MM.1S (cell line): ENCODE data around the gene LRMDA.

Experiments
- DNase-seq: peaks from one replicate; pipeline ENCODE4 v3.0.0-alpha.2; 2015
- H2AFZ ChIP-seq: fragments of 300-600 bp; sonication (generic); 2 replicates; pipeline ENCODE4 v1.6.0; 2016; ENCODE audit warnings: antibody characterized with exemption, low read length
- H3F3A ChIP-seq: fragments of 300-600 bp; sonication (generic); 2 replicates; pipeline ENCODE4 v1.6.1; 2016; ENCODE audit warnings: mild to moderate bottlenecking, antibody characterized with exemption, low read length, moderate library complexity, mixed read lengths; ENCODE audit not compliant: insufficient read depth
- H3K27ac ChIP-seq: fragments of 300-600 bp; sonication (generic); 2 replicates; pipeline ENCODE4 v1.5.1; 2016; ENCODE audit warnings: mild to moderate bottlenecking, low read length
- H3K27me3 ChIP-seq: fragments of 300-600 bp; sonication (generic); replicated peaks from 2 replicates; pipeline ENCODE4 v1.6.0; 2016; ENCODE audit warnings: low read length; ENCODE audit not compliant: insufficient read depth
- H3K36me3 ChIP-seq: fragments of 300-600 bp; sonication (generic); replicated peaks from 2 replicates; pipeline ENCODE4 v1.6.1; 2016; ENCODE audit warnings: mild to moderate bottlenecking, low read length, mixed read lengths; ENCODE audit not compliant: insufficient read depth
- H3K4me1 ChIP-seq: fragments of 300-600 bp; sonication (generic); 2 replicates; pipeline ENCODE4 v1.6.1; 2016; ENCODE audit warnings: low read length, mixed read lengths
- H3K4me2 ChIP-seq: fragments of 300-600 bp; sonication (generic); 2 replicates; pipeline ENCODE4 v1.6.0; 2016; ENCODE audit warnings: low read depth, low read length
- H3K4me3 ChIP-seq: fragments of 300-600 bp; sonication (generic); 2 replicates; pipeline ENCODE4 v1.5.1; 2016; ENCODE audit warnings: low read length, mixed read lengths
- H3K79me2 ChIP-seq: fragments of 300-600 bp; sonication (generic); 2 replicates; pipeline ENCODE4 v1.6.1; 2016; ENCODE audit warnings: mixed run types, low read length, mixed read lengths
- H3K9ac ChIP-seq: fragments of 300-600 bp; sonication (generic); 2 replicates; pipeline ENCODE4 v1.6.1; 2016; ENCODE audit warnings: low read length, mixed read lengths
- H3K9me2 ChIP-seq: fragments of 300-600 bp; sonication (generic); replicated peaks from 2 replicates; pipeline ENCODE4 v1.6.1; 2016; ENCODE audit warnings: mild to moderate bottlenecking, low read length, mixed read lengths; ENCODE audit not compliant: insufficient read depth
- H3K9me3 ChIP-seq: fragments of 300-600 bp; sonication (generic); replicated peaks from 2 replicates; pipeline ENCODE4 v1.6.1; 2016; ENCODE audit warnings: mild to moderate bottlenecking, low read length, mixed read lengths; ENCODE audit not compliant: insufficient read depth
- H4K20me1 ChIP-seq: fragments of 300-600 bp; sonication (generic); 2 replicates; pipeline ENCODE4 v1.6.1; 2016; ENCODE audit warnings: mild to moderate bottlenecking, low read length, moderate library complexity, mixed read lengths; ENCODE audit not compliant: insufficient read depth
- CTCF ChIP-seq: fragments of 300-600 bp; sonication (generic); IDR thresholded peaks from 2 replicates; pipeline ENCODE4 v1.5.1; 2016; ENCODE audit warnings: antibody characterized with exemption, low read length, mixed read lengths
- EZH2 ChIP-seq: fragments of 300-600 bp; sonication (generic); optimal IDR thresholded peaks from 2 replicates; pipeline ENCODE3; 2017; ENCODE audit warnings: low read depth, mild to moderate bottlenecking, antibody characterized with exemption, low read length, mixed read lengths
- EZH2phosphoT487 ChIP-seq: fragments of 300-600 bp; sonication (generic); IDR thresholded peaks from 2 replicates; pipeline ENCODE4 v1.6.1; 2018; ENCODE audit warnings: antibody characterized with exemption, low read length

Gene LRMDA

GRCh38 chr10:76149602-76150138 is 718.2 kb downstream of the LRMDA start:
- no peaks in the 10 kb centered on the region for H3K36me3 ChIP-seq
- no peak overlapping the region for H3K9ac ChIP-seq
- H3K79me2 ChIP-seq, result no peaks in the 10 kb centered on the region
- H3K27me3 ChIP-seq, result no peaks in the 10 kb centered on the region
- TF ChIP-seq EZH2phosphoT487 (no peak), CTCF (no peak), EZH2 (no peak)
- no peaks in the 10 kb centered on the region for H3K9me2 ChIP-seq
- H3K9me3 ChIP-seq, result no peaks in the 10 kb centered on the region
- no peak overlapping the region for H2AFZ ChIP-seq
- no peak overlapping the region for H3K4me2 ChIP-seq
- DNase-seq, result no peak
- H3K27ac ChIP-seq, result no peak overlapping the region
- H3K4me1 ChIP-seq, result no peaks in the 10 kb centered on the region
- H3K4me3 ChIP-seq, result no peak overlapping the region
- no peaks in the 10 kb centered on the region for H4K20me1 ChIP-seq
- no peaks in the 10 kb centered on the region for H3F3A ChIP-seq

DNA sequence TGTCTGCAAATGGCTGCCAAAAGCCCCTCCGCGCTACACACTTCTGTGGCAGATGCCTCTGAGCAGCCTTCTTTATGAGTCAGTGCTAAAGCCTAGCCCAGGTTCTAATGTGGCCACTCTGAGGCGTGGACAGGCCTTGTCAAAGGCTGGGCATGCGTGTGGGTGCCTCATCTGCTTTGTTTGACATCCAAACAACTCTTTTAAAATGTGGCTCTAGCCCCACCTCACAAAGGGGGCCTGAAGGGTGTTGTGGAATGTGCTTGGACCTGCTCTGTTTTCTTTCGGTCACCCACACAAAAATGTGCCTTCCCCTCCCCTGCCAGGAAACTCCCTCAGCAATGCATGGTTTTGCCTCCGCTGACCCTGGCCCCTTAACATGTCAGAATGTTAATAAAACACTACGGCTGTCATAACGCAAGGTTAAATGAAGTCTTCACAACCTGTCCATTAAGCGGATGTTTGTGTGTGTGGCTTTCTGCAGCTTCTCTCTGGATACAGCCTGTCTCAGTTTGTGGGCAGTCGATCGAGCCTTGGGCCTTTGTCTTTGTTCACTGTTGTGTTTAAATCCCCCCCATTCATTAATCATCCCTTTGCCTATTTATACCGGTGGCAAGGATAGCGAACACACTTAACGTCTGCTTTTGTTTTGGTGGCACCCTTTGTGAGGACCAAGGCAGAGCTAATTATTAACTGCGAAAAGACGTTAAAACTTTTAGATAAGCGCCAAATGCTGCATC is 718.9 kb downstream of the LRMDA start:
- Histone ChIP-seq H3K4me2 (no peak overlapping the region), H3K9me2 (no peaks in the 10 kb centered on the region), H3F3A (no peaks in the 10 kb centered on the region), H3K4me3 (no peak overlapping the region), H3K9me3 (no peaks in the 10 kb centered on the region), H2AFZ (no peak overlapping the region), H3K27ac (no peak overlapping the region), H4K20me1 (no peaks in the 10 kb centered on the region), H3K9ac (no peak overlapping the region), H3K79me2 (no peaks in the 10 kb centered on the region), H3K4me1 (no peaks in the 10 kb centered on the region), H3K36me3 (no peaks in the 10 kb centered on the region), H3K27me3 (no peaks in the 10 kb centered on the region)
- no peak for DNase-seq
- no peak for TF ChIP-seq CTCF
- TF ChIP-seq EZH2, result no peak
- no peak for TF ChIP-seq EZH2phosphoT487

DNA sequence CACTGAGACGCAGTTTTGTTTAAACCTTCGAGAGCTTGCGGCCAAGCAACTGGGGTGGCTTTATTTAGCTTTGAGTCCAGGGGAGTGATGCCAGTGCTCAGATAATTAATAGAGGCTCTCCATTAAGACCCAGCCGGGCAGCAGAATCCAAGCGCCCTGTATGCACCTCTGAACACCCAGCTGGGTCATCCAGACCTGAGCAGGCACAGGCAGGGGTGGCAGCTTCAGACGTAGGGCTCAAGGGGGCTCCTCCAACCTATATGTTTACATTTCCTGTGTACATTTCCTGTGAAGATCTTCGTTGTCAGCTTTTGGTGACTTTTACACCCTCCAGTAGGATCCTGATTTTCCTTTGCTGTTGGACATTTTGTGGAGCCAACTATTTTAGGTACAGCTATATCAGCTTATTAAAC is 719.5 kb downstream of the LRMDA start:
- Histone ChIP-seq H3K4me2 (no peak overlapping the region), H3K4me1 (no peaks in the 10 kb centered on the region), H3F3A (no peaks in the 10 kb centered on the region), H3K4me3 (no peak overlapping the region), H3K27ac (no peak overlapping the region), H3K27me3 (no peaks in the 10 kb centered on the region), H4K20me1 (no peaks in the 10 kb centered on the region), H2AFZ (no peak overlapping the region), H3K36me3 (no peaks in the 10 kb centered on the region), H3K79me2 (no peaks in the 10 kb centered on the region), H3K9me2 (no peaks in the 10 kb centered on the region), H3K9me3 (no peaks in the 10 kb centered on the region), H3K9ac (no peak overlapping the region)
- DNase-seq, result no peak
- TF ChIP-seq EZH2, result no peak
- TF ChIP-seq EZH2phosphoT487, result no peak
- no peak for TF ChIP-seq CTCF
